Limb (tissue), 2 donors: ENCODE results near the gene ZBTB32.
"Not testable (repeated sequence)": the region's sequence is repeated elsewhere in the genome, so short reads cannot be mapped to it uniquely, and the experiment has no call there.

ENCODE experiments used
- DNase-seq, 2 donors: peaks; one replicate each; pipeline ENCODE4 v3.0.0-alpha.2; 2016; ENCODE audit errors: extremely low spot score in 2 of 2

ZBTB32 gene

GRCh38 chr19:35704218-35704617 lies at the start of gene ZBTB32:
Gene ZBTB32 (plus strand): TSS chr19:35704558. CDS start chr19:35714627, 10,069 bp downstream.
- DNase-seq = no peak

DNA sequence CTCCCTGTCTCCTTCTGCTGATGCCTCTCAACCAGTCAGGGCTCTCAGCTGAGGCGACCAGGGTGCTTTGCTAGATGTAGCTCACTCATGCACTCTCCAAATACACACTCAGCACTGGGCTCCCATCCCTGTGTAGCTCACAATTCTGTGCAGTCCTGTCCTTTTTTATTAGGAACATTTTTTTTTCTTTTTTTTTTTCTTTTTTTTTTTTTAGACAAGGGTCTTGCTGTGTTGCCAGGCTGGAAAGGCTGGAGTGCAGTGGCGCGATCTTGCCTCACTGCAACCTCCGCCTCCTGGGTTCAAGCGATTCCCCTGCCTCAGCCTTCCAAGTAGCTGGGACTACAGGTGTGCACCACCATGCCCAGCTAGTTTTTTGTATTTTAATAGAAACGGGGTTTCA lies 49.5 kb upstream of the ZBTB32 start:
- DNase-seq = not testable (repeated sequence)

DNA sequence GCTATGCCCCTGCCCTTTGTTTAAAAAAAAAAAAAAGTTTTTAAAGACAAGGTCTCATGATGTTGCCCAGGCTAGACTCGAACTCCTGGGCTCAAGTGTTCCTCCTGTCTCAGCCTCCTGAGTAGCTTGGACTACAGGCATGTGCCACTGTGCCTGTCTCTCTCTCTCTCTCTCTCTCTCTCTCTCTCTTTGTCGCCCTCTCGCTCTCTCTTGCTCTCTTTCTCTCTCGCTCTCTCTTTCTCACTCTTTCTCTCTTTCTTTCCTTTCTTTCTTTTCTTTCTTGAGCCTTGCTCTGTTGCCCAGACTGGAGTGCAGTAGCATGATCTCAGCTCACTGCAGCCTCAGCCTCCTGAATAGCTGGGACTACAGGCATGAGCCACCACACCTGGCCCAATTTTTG lies 48.8 kb upstream of the ZBTB32 start:
- DNase-seq = no peak

DNA sequence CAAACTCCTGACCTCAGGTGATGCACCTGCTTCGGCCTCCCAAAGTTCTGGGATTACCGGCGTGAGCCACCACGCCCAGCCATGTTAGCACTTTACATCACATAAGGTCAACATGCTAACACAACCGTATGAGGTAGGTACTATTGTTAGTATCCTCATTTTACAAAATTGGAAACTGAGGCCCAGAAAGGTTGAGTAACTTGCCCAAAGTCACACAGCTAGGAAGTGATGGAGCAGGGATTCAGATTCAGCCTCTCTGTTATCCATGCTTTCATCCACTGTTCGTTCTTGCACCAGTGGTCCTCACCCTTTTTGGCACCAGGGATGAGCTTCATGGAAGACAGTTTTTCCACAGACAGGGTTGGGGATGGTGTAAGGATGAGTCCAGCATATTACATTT lies 47.7 kb upstream of the ZBTB32 start:
- no peak for DNase-seq

- no peak for DNase-seq
Observed at GRCh38 chr19:35657904-35658700, 46.3 kb upstream of the ZBTB32 start.

GRCh38 chr19:35661995-35662340 lies 42.4 kb upstream of the ZBTB32 start:
- DNase-seq = no peak

- no peak for DNase-seq
Observed at GRCh38 chr19:35663981-35664380, 40.4 kb upstream of the ZBTB32 start.

- DNase-seq = no peak
Observed at GRCh38 chr19:35665157-35665556, 39.2 kb upstream of the ZBTB32 start.

DNA sequence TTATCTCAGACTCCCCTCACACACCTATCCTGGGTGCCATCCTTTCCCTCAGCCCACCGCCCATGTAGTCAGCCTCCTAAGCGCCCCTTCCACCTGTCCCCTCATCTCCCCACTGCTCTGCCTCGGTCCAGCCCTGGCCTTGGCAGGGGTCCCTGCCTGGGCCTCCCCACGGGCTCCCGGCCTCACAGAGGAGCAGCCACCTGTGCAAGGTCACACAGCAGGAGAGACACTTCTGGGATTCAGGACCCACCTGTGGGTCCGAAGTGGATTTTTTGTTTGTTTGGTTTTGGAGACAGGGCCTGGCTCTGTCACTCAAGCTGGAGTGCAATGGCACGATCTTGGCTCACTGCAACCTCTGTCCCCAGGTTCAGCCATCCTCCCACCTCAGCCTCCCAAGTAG lies 38.8 kb upstream of the ZBTB32 start:
- DNase-seq = no peak

- DNase-seq = no peak
Observed at GRCh38 chr19:35666251-35666913, 38.0 kb upstream of the ZBTB32 start, which contains the start of gene UPK1A. Gene UPK1A (plus strand): TSS chr19:35666517. CDS start chr19:35666813, 296 bp downstream.

DNA sequence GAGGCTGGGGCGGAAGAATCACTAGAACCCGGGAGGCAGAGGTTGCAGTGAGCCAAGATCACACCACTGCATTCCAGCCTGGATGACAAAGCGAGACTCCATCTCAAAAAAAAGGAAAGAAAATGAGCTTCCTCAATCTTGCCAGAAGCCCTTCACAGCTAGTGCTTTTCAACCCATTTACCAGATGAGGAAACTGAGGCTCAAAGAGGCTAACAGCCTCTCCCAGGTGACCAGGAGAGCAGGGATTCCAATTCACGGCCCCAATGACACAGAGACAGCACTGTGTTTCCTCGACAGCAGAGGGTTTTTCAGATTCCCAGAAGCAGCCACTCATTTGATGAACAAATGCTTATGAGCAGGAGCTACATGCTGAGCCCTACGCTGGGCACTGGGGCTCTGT lies 34.8 kb upstream of the ZBTB32 start:
- no peak for DNase-seq

DNA sequence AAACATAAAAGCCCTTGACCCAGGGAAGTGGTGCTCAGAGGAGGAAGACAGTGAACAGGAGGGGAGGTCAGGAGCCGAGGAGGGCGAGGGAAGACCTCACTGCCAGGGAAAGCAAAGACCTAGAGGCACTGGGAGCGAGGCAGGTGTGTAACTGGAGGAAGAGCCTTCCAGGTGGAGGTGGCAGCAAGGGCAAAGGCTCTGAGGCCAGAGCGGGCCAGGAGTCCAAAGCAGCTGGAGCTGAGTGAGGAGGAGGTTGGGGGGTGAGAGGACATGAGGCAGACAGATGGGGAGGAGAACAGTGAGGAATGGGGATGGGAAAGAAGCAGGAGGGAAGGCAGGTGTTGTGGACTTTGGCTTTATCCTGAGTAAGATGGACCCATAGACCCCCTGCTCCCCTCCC lies 34.4 kb upstream of the ZBTB32 start:
- no peak for DNase-seq

DNA sequence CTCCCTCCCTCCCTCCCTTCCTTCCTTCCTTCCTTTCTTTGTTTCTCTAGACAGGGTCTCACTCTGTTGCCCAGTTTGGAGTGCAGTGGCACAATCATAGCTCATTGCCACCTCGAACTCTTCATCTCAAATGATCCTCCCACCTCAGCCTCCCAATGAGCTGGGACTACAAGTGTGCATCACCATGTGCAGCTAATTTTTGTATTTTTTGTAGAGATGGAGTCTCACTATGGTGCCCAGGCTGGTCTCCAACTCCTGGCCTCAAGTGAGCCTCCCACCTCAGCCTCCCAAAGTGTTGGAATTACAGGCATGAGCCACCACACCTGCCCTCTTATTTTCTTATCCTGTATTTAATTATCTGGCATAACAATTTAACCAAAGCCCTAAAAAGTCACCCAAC lies 33.7 kb upstream of the ZBTB32 start:
- DNase-seq = no peak

GRCh38 chr19:35671818-35672217 lies 32.5 kb upstream of the ZBTB32 start:
- no peak for DNase-seq

DNA sequence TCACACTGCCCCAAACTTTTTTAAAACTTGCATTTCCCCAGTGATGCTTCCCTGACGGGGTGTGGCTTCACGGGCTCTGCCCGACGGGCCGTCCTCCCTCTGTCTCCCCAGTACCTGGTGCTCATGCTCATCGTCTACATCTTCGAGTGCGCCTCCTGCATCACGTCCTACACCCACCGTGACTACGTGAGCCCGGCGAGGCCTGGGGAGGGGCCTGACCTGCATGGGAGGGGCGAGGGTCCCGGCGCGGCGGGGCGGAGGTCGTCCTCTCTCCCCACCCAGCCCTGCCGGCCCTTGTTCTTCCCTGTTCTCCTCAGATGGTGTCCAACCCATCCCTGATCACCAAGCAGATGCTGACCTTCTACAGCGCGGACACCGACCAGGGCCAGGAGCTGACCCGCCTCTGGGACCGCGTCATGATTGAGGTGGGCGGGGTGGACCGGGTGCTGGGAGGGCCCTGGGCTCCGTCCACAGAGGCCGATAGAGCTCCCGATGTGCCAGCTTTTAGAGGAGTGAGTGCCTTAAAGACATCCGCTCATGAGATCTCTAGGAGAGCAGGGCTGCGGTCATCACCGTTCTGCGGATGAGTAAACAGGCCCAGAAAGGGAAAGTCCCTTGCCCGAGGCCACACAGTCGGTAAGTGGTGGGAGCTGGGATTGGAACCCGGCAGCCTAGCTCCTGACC lies 31.1 kb upstream of the ZBTB32 start:
- DNase-seq = no peak

- DNase-seq = no peak
Observed at GRCh38 chr19:35675589-35676140, 28.7 kb upstream of the ZBTB32 start.

DNA sequence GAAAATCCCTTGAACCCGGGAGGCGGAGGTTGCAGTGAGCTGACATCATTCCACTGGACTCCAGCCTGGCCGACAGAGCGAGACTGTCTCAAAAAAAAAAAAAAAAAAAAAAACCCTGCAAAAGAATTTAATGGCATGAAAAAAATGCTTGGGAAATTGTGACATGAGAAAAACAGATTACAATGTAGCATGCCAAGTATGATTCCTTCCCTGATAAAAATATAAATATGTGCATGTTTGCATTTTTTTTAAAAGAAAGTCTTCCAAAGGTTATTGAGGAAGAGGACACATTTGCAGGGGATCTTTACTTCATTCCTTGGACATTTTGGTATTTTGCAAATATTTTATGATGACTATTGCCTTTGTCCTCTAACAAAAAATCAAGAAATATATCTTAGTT lies 14.5 kb upstream of the ZBTB32 start:
- DNase-seq = no peak

- not testable (repeated sequence) for DNase-seq
Observed at GRCh38 chr19:35691106-35691505, 13.3 kb upstream of the ZBTB32 start.

DNA sequence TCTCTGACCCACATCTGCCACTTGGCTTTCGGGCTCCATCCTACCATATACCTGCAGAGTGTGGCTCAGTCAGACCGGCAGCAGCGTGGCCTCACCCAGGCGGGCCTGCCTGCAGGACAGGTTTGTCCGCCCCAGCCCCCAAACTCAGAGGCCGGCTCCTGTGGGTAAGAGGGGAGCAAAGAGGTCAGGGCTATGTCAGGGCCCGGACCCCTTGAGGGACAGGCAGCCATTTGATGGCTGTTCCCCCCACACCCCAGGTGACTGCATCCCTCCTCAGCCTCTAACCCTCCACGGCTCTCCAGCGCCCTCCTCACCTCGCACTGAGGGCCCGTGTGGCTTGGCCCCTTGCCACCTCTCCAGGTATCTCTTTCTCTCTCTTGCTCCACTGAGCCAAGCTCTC lies 12.3 kb upstream of the ZBTB32 start:
- no peak for DNase-seq

GRCh38 chr19:35693422-35693821 lies 10.9 kb upstream of the ZBTB32 start:
- no peak for DNase-seq

DNA sequence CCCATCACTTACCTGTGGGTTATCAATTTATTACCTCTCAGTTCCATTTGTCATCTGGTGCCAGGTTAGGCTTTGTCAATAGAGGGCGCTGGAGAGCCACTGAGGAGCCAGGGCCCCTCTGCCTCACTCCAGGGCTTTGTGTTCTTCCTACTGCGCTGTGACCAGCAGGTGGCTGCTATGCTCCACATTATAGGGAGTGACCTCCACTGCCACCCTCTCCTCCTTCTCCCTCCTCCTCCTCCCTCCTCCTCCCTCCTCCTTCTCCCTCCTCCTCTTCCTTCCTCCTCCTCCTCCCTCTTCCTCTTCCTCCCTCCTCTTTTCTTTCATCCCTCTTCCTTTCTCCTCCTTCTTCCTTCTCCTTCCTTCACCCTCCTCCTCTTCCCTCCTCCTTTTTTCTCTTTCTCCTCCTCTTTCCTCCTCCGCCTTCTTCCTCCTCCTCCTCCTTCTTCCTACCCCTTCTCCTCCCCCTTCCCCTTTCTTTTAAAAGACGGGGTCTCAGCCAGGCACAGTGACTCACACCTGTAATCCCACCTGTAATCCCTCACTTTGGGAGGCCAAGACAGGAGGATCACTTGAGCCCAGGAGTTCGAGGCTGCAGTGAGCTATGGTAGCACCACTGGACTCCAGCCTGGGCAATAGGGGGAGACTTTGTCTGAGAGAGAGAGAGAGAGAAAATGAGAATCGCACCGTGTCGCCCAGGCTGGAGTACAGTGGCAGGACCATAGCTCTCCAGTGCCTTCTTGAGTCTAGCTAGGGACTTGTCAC lies 10.3 kb upstream of the ZBTB32 start:
- peak; percentile 81 to 83 for DNase-seq
